Measurements from ENCODE around the gene ADGRD1. TPM values are rescaled to one million over a fixed set of nuclear protein-coding genes. Genes with fewer than 3 reads are reported as not detected.

The ADGRD1 gene
- total RNA-seq, 3 donors from 2014 or later: 11.6 to 47.5 (median 18.7) TPM

DNA sequence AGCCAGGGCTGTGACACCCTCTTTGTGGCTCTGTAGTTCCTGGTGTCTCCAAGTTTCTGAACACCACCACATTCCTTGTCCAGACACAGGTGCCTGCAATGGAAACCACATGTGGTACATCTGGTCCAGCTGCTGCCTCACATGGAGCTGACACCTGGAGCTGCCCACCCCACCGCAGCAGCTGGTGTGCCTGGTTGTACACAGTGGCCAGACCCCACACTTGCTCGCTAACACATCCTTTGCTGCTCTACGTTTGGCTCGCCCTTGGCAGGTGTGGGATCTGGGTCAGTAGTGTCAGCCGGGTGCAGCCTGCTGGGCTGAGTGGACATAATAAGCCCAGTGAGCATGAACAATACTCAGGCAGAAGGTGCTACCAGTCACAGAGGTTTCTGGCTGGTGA, 198.9 kb downstream of the ADGRD1 start:
- Histone ChIP-seq H3K27me3 (no peaks in the 10 kb centered on the region), H3K4me3 (no peak overlapping the region), H3K4me1 (no peaks in the 10 kb centered on the region), H3K9me3 (no peaks in the 10 kb centered on the region), H3K36me3 (no peaks in the 10 kb centered on the region), H3K27ac (no peak overlapping the region)
- TF ChIP-seq POLR2AphosphoS5 (IDR thresholded peaks at IDR 0.05) (no peak), CTCF (IDR thresholded peaks at IDR 0.05) (no peak), POLR2A (IDR thresholded peaks at IDR 0.05) (no peak)
- no peak for DNase-seq (ENCODE audit: low spot score in 2 of 2)
- intact Hi-C loops (cut with DNase I; ENCODE audit: low total_unique reads): no loop called here

DNA sequence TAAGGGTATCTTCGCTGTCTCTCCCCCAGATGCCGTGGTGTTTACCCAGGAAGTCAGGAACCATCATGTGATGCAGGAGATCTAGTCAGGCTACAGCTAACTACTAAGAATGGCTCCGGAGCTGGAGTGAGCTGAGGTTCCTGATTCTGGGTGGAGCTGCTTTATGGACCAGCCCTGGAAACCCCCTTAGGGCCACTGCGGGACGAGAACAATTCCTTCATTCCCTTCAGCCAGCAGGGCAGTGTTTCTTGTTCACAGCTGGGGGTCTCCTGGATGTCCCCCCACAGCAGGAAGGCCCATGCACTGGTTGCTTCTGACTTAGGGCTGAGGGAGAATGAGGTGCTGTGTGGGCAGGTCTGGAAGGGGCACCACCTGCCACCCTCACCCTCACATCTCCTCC, 199.3 kb downstream of the ADGRD1 start:
- no peak for TF ChIP-seq POLR2AphosphoS5 (IDR thresholded peaks at IDR 0.05)
- no peak for TF ChIP-seq POLR2A (IDR thresholded peaks at IDR 0.05)
- no peak for TF ChIP-seq CTCF (IDR thresholded peaks at IDR 0.05)
- H3K27me3 ChIP-seq: no peaks in the 10 kb centered on the region
- no peaks in the 10 kb centered on the region for H3K4me1 ChIP-seq
- intact Hi-C loops (cut with DNase I; ENCODE audit: low total_unique reads): no loop called here
- no peak for DNase-seq (ENCODE audit: low spot score in 2 of 2)
- no peak overlapping the region for H3K27ac ChIP-seq
- no peaks in the 10 kb centered on the region for H3K36me3 ChIP-seq
- no peak overlapping the region for H3K4me3 ChIP-seq
- no peaks in the 10 kb centered on the region for H3K9me3 ChIP-seq

DNA sequence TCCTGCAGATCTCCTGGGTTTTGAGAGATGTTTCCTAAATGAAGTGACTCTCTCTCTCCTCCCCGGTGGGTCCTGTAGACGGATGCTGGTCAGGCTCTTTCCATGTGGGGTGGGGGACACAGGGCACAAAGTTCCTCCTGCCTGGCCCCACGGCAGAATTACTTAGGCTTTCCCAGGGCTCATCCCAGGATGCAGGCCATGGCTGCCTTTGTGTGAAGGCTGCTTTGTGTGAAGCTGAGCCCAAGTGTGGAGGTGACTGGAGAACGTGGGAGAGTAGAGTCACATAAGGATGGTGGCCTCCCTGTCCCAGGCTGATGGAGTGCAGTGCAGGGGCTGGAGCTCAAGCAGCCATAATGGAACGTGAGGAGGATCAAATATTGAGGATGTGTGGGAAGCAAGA, 200.2 kb downstream of the ADGRD1 start:
- Histone ChIP-seq H3K4me1 (no peaks in the 10 kb centered on the region), H3K27me3 (no peaks in the 10 kb centered on the region), H3K36me3 (no peaks in the 10 kb centered on the region), H3K27ac (no peak overlapping the region), H3K9me3 (no peaks in the 10 kb centered on the region), H3K4me3 (no peak overlapping the region)
- DNase-seq (ENCODE audit: low spot score in 2 of 2): no peak
- TF ChIP-seq CTCF (IDR thresholded peaks at IDR 0.05) (no peak), POLR2A (IDR thresholded peaks at IDR 0.05) (no peak), POLR2AphosphoS5 (IDR thresholded peaks at IDR 0.05) (no peak)
- intact Hi-C loops (cut with DNase I; ENCODE audit: low total_unique reads): no loop called here

GRCh38 chr12:131155131-131155530, 201.4 kb downstream of the ADGRD1 start:
- Histone ChIP-seq H3K4me1 (no peaks in the 10 kb centered on the region), H3K4me3 (no peak overlapping the region), H3K27me3 (no peaks in the 10 kb centered on the region), H3K27ac (no peak overlapping the region), H3K36me3 (no peaks in the 10 kb centered on the region), H3K9me3 (no peaks in the 10 kb centered on the region)
- TF ChIP-seq CTCF (IDR thresholded peaks at IDR 0.05): no peak
- no peak for DNase-seq (ENCODE audit: low spot score in 2 of 2)
- intact Hi-C loops (cut with DNase I; ENCODE audit: low total_unique reads): no loop called here

DNA sequence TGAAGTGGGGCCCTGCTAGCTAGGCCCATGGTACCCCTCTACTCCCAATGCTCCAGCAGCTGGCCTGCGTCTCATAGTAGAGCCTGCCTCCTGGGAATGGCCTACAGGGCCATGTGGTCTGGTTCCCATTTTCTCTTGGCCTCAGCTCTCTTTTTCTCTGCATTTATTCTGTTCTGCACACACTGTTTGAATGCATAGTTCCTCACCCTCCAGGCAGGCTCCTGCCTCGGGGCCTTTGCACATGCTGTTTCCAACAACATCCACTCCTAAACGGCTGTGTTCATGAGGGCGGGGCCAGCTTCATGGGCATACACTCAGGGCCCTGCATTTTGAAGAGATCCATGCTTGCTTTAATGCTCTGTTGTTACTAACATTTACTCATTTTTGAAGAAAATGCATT, 204.0 kb downstream of the ADGRD1 start:
- TF ChIP-seq CTCF (IDR thresholded peaks at IDR 0.05) (no peak), POLR2A (IDR thresholded peaks at IDR 0.05) (no peak), POLR2AphosphoS5 (IDR thresholded peaks at IDR 0.05) (no peak)
- no peaks in the 10 kb centered on the region for H3K9me3 ChIP-seq
- H3K27ac ChIP-seq: no peak overlapping the region
- no peak for DNase-seq (ENCODE audit: low spot score in 2 of 2)
- no peaks in the 10 kb centered on the region for H3K27me3 ChIP-seq
- no peaks in the 10 kb centered on the region for H3K36me3 ChIP-seq
- no peak overlapping the region for H3K4me3 ChIP-seq
- intact Hi-C loops (cut with DNase I; ENCODE audit: low total_unique reads): no loop called here
- no peaks in the 10 kb centered on the region for H3K4me1 ChIP-seq

All from breast epithelium (tissue), 4 donors.